Esophagus muscularis mucosa (tissue), 3 donors: ENCODE measurements around the gene MYOCOS.

Source experiments
- POLR2A ChIP-seq: fragments of 450-650 bp; IDR thresholded peaks from one replicate; pipeline ENCODE4 v1.6.1; 2017; ENCODE audit warnings: antibody characterized with exemption, moderate library complexity, mild to moderate bottlenecking, low read depth
- POLR2AphosphoS5 ChIP-seq, 2 donors: sonication (generic); formaldehyde crosslinking; IDR thresholded peaks; one replicate each; pipeline ENCODE4 v1.6.1; 2017; ENCODE audit warnings: antibody characterized with exemption in 2 of 2
- TF ChIP-seq, protein P1 (sequence below), 3 experiments: fragments of 200-600 bp in 2 of 3; fragments of 450-650 bp in 1 of 3; sonication (generic) in 2 of 3; IDR thresholded peaks; one replicate each; pipeline ENCODE4 v1.5.1; 2017 to 2019; ENCODE audit warnings: antibody characterized with exemption in 3 of 3, mild to moderate bottlenecking in 2 of 3, moderate library complexity in 1 of 3

GRCh38 chr1:171668372-171668771 lies 46.3 kb downstream of the MYOCOS start:
- TF ChIP-seq POLR2A, result no peak
- TF ChIP-seq, protein P1, sequence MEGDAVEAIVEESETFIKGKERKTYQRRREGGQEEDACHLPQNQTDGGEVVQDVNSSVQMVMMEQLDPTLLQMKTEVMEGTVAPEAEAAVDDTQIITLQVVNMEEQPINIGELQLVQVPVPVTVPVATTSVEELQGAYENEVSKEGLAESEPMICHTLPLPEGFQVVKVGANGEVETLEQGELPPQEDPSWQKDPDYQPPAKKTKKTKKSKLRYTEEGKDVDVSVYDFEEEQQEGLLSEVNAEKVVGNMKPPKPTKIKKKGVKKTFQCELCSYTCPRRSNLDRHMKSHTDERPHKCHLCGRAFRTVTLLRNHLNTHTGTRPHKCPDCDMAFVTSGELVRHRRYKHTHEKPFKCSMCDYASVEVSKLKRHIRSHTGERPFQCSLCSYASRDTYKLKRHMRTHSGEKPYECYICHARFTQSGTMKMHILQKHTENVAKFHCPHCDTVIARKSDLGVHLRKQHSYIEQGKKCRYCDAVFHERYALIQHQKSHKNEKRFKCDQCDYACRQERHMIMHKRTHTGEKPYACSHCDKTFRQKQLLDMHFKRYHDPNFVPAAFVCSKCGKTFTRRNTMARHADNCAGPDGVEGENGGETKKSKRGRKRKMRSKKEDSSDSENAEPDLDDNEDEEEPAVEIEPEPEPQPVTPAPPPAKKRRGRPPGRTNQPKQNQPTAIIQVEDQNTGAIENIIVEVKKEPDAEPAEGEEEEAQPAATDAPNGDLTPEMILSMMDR (IDR thresholded peaks at IDR 0.05), result no peak
- TF ChIP-seq POLR2AphosphoS5 (IDR thresholded peaks at IDR 0.05), result no peak
